HG02763 (cell line): ENCODE data around the gene MAP2K5.

ENCODE experiments used
- ATAC-seq: cut with Tn5 transposase; IDR thresholded peaks from one replicate; pipeline ENCODE4 v1.9.1; 2021; ENCODE audit warnings: mild to moderate bottlenecking, moderate library complexity; ENCODE audit not compliant: unreplicated experiment

MAP2K5 gene

GRCh38 chr15:67746022-67746421 is 203.5 kb downstream of the MAP2K5 start:
- no peak for ATAC-seq

- no peak for ATAC-seq
Measured at GRCh38 chr15:67746450-67746849, 203.9 kb downstream of the MAP2K5 start.

- ATAC-seq, result no peak
Measured at GRCh38 chr15:67747921-67748320, 205.4 kb downstream of the MAP2K5 start.

- no peak for ATAC-seq
Measured at GRCh38 chr15:67750371-67750770, 207.9 kb downstream of the MAP2K5 start.

GRCh38 chr15:67753891-67754290 is 211.4 kb downstream of the MAP2K5 start:
- no peak for ATAC-seq

GRCh38 chr15:67755264-67755663 is 212.8 kb downstream of the MAP2K5 start:
- no peak for ATAC-seq

GRCh38 chr15:67755936-67756335 is 213.4 kb downstream of the MAP2K5 start:
- ATAC-seq, result no peak

- ATAC-seq, result no peak
Measured at GRCh38 chr15:67758619-67759300, 216.3 kb downstream of the MAP2K5 start.

- no peak for ATAC-seq
Measured at GRCh38 chr15:67760901-67761300, 218.4 kb downstream of the MAP2K5 start.

GRCh38 chr15:67761343-67761742 is 218.8 kb downstream of the MAP2K5 start:
- no peak for ATAC-seq

GRCh38 chr15:67762610-67763368 is 220.3 kb downstream of the MAP2K5 start:
- peak; percentile 79 for ATAC-seq

GRCh38 chr15:67765701-67766100 is 223.2 kb downstream of the MAP2K5 start:
- no peak for ATAC-seq

- no peak for ATAC-seq
Measured at GRCh38 chr15:67766968-67767367, 224.5 kb downstream of the MAP2K5 start.

GRCh38 chr15:67768313-67768977 is 225.9 kb downstream of the MAP2K5 start:
- no peak for ATAC-seq

GRCh38 chr15:67769497-67770357 is 227.2 kb downstream of the MAP2K5 start:
- no peak for ATAC-seq

- ATAC-seq, result no peak
Measured at GRCh38 chr15:67770358-67770628, 227.8 kb downstream of the MAP2K5 start.

GRCh38 chr15:67771189-67771800 is 228.8 kb downstream of the MAP2K5 start:
- no peak for ATAC-seq

GRCh38 chr15:67774626-67775025 is 232.1 kb downstream of the MAP2K5 start:
- no peak for ATAC-seq

GRCh38 chr15:67775250-67775649 is 232.7 kb downstream of the MAP2K5 start:
- ATAC-seq, result no peak

- no peak for ATAC-seq
Measured at GRCh38 chr15:67775998-67776397, 233.5 kb downstream of the MAP2K5 start.

- no peak for ATAC-seq
Measured at GRCh38 chr15:67776600-67776999, 234.1 kb downstream of the MAP2K5 start.
